Activated CD4-positive, alpha-beta T cell treated with anti-CD3 and anti-CD28 coated beads, Interleukin-10, Interleukin-2, amounts not matched to agents 100 ng/mL and 50 ng/mL, durations not matched to agents 16 hours and 8 hours (primary cell): ENCODE measurements around the gene CNGB1.
"Not testable (repeated sequence)": the region's sequence is repeated elsewhere in the genome, so short reads cannot be mapped to it uniquely, and the experiment has no call there.

Experiments used
- DNase-seq: peaks from one replicate; pipeline ENCODE4 v3.0.0-alpha.2; 2020

CNGB1 gene

GRCh38 chr16:57951204-57951960 is 19.5 kb downstream of the CNGB1 start:
- DNase-seq: no peak

GRCh38 chr16:57950382-57950781 is 20.5 kb downstream of the CNGB1 start:
- DNase-seq: no peak

GRCh38 chr16:57949595-57950238 is 21.2 kb downstream of the CNGB1 start:
- DNase-seq: no peak

- DNase-seq: no peak
These were observed 21.9 kb downstream of the CNGB1 start for GRCh38 chr16:57949013-57949412.

GRCh38 chr16:57948027-57948426 is 22.9 kb downstream of the CNGB1 start:
- no peak for DNase-seq

- no peak for DNase-seq
These were observed 23.7 kb downstream of the CNGB1 start for GRCh38 chr16:57947261-57947660.

GRCh38 chr16:57946181-57946801 is 24.6 kb downstream of the CNGB1 start:
- DNase-seq: no peak

- no peak for DNase-seq
These were observed 25.2 kb downstream of the CNGB1 start for GRCh38 chr16:57945740-57946138.

GRCh38 chr16:57944970-57945739 is 25.8 kb downstream of the CNGB1 start:
- DNase-seq: no peak

- not testable (repeated sequence) for DNase-seq
These were observed 27.5 kb downstream of the CNGB1 start for GRCh38 chr16:57943381-57943780.

- DNase-seq: not testable (repeated sequence)
These were observed 29.0 kb downstream of the CNGB1 start for GRCh38 chr16:57941901-57942300.

GRCh38 chr16:57941016-57941664 is 29.8 kb downstream of the CNGB1 start:
- DNase-seq: no peak

GRCh38 chr16:57940382-57940966 is 30.5 kb downstream of the CNGB1 start:
- no peak for DNase-seq

- DNase-seq: no peak
These were observed 31.1 kb downstream of the CNGB1 start for GRCh38 chr16:57939872-57940224.

- DNase-seq: no peak
These were observed 31.7 kb downstream of the CNGB1 start for GRCh38 chr16:57938936-57939871.

- DNase-seq: no peak
These were observed 32.4 kb downstream of the CNGB1 start for GRCh38 chr16:57938484-57938883.

- DNase-seq: no peak
These were observed 33.1 kb downstream of the CNGB1 start for GRCh38 chr16:57937861-57938260.

- no peak for DNase-seq
These were observed 35.0 kb downstream of the CNGB1 start for GRCh38 chr16:57935904-57936303.

- DNase-seq: no peak
These were observed 40.4 kb downstream of the CNGB1 start for GRCh38 chr16:57930533-57930932.

GRCh38 chr16:57929250-57929649 is 41.7 kb downstream of the CNGB1 start:
- DNase-seq: no peak

- no peak for DNase-seq
These were observed 44.9 kb downstream of the CNGB1 start for GRCh38 chr16:57926041-57926440.
